GM23338 (cell line): ENCODE data around the gene WSCD1. TPM values are rescaled to one million over a fixed set of nuclear protein-coding genes. Genes with fewer than 3 reads are reported as not detected.

Experiments
- ATAC-seq: fragments of 200-7000 bp; cut with Tn5 transposase; 3 replicates; pipeline ENCODE4 v1.9.1; 2020
- DNase-seq: peaks from one replicate; pipeline ENCODE4 v3.0.0-alpha.2; 2015; ENCODE audit warnings: low spot score
- H2AFZ ChIP-seq: fragments of 200-600 bp; sonication (generic); 2 replicates; pipeline ENCODE4 v1.8.0; 2016; ENCODE audit warnings: antibody characterized with exemption, mild to moderate bottlenecking, moderate library complexity
- H3F3A ChIP-seq: fragments of 200-600 bp; sonication (generic); replicated peaks from 2 replicates; pipeline ENCODE4 v1.8.0; 2017; ENCODE audit warnings: antibody characterized with exemption, mixed run types, low read depth
- H3K27ac ChIP-seq: fragments of 200-600 bp; sonication (generic); 2 replicates; pipeline ENCODE4 v1.6.1; 2016; ENCODE audit warnings: low read depth
- H3K27me3 ChIP-seq: fragments of 200-600 bp; sonication (generic); 2 replicates; pipeline ENCODE4 v1.8.0; 2016; ENCODE audit warnings: mild to moderate bottlenecking, mixed run types, moderate library complexity; ENCODE audit not compliant: insufficient read depth
- H3K36me3 ChIP-seq: fragments of 200-600 bp; sonication (generic); 2 replicates; pipeline ENCODE4 v1.8.0; 2016; ENCODE audit warnings: mild to moderate bottlenecking; ENCODE audit not compliant: insufficient read depth
- H3K4me1 ChIP-seq: fragments of 200-600 bp; sonication (generic); 2 replicates; pipeline ENCODE4 v1.8.0; 2016; ENCODE audit warnings: mild to moderate bottlenecking, moderate library complexity; ENCODE audit not compliant: insufficient read depth
- H3K4me2 ChIP-seq: fragments of 200-600 bp; sonication (generic); 2 replicates; pipeline ENCODE4 v1.7.1; 2017; ENCODE audit warnings: mixed run types
- H3K4me3 ChIP-seq: fragments of 200-600 bp; sonication (generic); 2 replicates; pipeline ENCODE4 v1.6.1; 2016; ENCODE audit warnings: mixed run types
- H3K79me2 ChIP-seq: fragments of 200-600 bp; sonication (generic); replicated peaks from 2 replicates; pipeline ENCODE4 v1.8.0; 2017; ENCODE audit warnings: mild to moderate bottlenecking; ENCODE audit not compliant: insufficient read depth
- H3K9me2 ChIP-seq: fragments of 200-600 bp; sonication (generic); 2 replicates; pipeline ENCODE4 v1.8.0; 2017; ENCODE audit not compliant: insufficient read depth
- H4K20me1 ChIP-seq: fragments of 200-600 bp; sonication (generic); replicated peaks from 2 replicates; pipeline ENCODE4 v1.8.0; 2017; ENCODE audit warnings: mild to moderate bottlenecking; ENCODE audit not compliant: insufficient read depth
- H3K27ac Mint-ChIP-seq: 2 replicates; pipeline ENCODE4 v1.8.0; 2020; ENCODE audit warnings: inconsistent platforms, mild to moderate bottlenecking, moderate library complexity, mixed read lengths
- H3K27me3 Mint-ChIP-seq: 3 replicates; pipeline ENCODE4 v1.8.0; 2022; ENCODE audit warnings: low read depth, mild to moderate bottlenecking, moderate library complexity, mixed read lengths, inconsistent platforms; ENCODE audit not compliant: insufficient read depth, poor library complexity
- H3K36me3 Mint-ChIP-seq: 3 replicates; pipeline ENCODE4 v1.8.0; 2021; ENCODE audit warnings: low read depth, mild to moderate bottlenecking, inconsistent platforms, moderate library complexity, mixed read lengths
- H3K4me1 Mint-ChIP-seq: 3 replicates; pipeline ENCODE4 v1.8.0; 2020; ENCODE audit warnings: mild to moderate bottlenecking, inconsistent platforms, mixed read lengths
- H3K4me3 Mint-ChIP-seq: 3 replicates; pipeline ENCODE4 v1.8.0; 2021; ENCODE audit warnings: moderate library complexity, mild to moderate bottlenecking, inconsistent platforms, mixed read lengths
- H3K9me3 Mint-ChIP-seq: 3 replicates; pipeline ENCODE4 v1.8.0; 2020; ENCODE audit warnings: moderate library complexity, mild to moderate bottlenecking, inconsistent platforms, mixed read lengths
- CREB1 ChIP-seq: fragments of 250-450 bp; sonication (Bioruptor Pico); IDR thresholded peaks from 2 replicates; pipeline ENCODE4 v1.5.0; 2020; ENCODE audit warnings: low read depth, mild to moderate bottlenecking, moderate library complexity
- CTCF ChIP-seq, 2 experiments: fragments of 200-600 bp in 1 of 2; sonication (generic) in 1 of 2; conservative IDR thresholded peaks; 2 replicates each; pipeline versions ENCODE4 v1.5.1 to v1.6.1; 2016 to 2017; ENCODE audit warnings: antibody characterized with exemption in 2 of 2, low read depth in 2 of 2, mild to moderate bottlenecking in 2 of 2, moderate library complexity in 1 of 2
- EZH2 ChIP-seq: fragments of 200-600 bp; sonication (generic); IDR thresholded peaks from one replicate; pipeline ENCODE4 v1.8.0; 2017; ENCODE audit warnings: antibody characterized with exemption, mild to moderate bottlenecking, low read depth; ENCODE audit not compliant: unreplicated experiment
- EZH2phosphoT487 ChIP-seq: fragments of 200-600 bp; sonication (generic); IDR thresholded peaks from one replicate; pipeline ENCODE4 v1.8.1; 2018; ENCODE audit warnings: antibody characterized with exemption; ENCODE audit not compliant: unreplicated experiment
- JUNB ChIP-seq: IDR thresholded peaks from one replicate; pipeline ENCODE4 v1.6.1; 2016; ENCODE audit warnings: antibody characterized with exemption; ENCODE audit not compliant: unreplicated experiment
- NANOG ChIP-seq: IDR thresholded peaks from 2 replicates; pipeline ENCODE4 v1.6.1; 2016; ENCODE audit warnings: antibody characterized with exemption, borderline replicate concordance
- POLR2AphosphoS5 ChIP-seq: IDR thresholded peaks from 2 replicates; pipeline ENCODE4 v1.6.1; 2016; ENCODE audit warnings: antibody characterized with exemption, low read depth
- STAT1 ChIP-seq: IDR thresholded peaks from one replicate; pipeline ENCODE4 v1.6.1; 2016; ENCODE audit warnings: antibody characterized with exemption; ENCODE audit not compliant: unreplicated experiment
- ZNF114 ChIP-seq: fragments of 250-450 bp; sonication (Bioruptor Pico); IDR thresholded peaks from 2 replicates; pipeline ENCODE4 v1.5.0; 2020; ENCODE audit warnings: mild to moderate bottlenecking, moderate library complexity
- ZNF331 ChIP-seq: fragments of 250-450 bp; sonication (Bioruptor Pico); IDR thresholded peaks from 2 replicates; pipeline ENCODE4 v1.5.0; 2020; ENCODE audit warnings: low read depth, mild to moderate bottlenecking, moderate library complexity
- polyA plus RNA-seq: library from polyadenylated mRNA; unstranded; fragments of >200 nt; fragmentation: Nextera tagmentation; extraction: Ambion mirVana; gene quantifications from 2 replicates; pipeline ENCODE4 v1.2.1, GENCODE V29; 2016
- total RNA-seq: library from RNA; depleted of rRNA; stranded (reverse); fragments of >200 nt; shearing (Covaris generic); gene quantifications from 2 replicates; pipeline ENCODE4 v1.2.3, GENCODE V29; 2014
- TF ChIP-seq, protein P1 (sequence below): IDR thresholded peaks from 2 replicates; pipeline ENCODE4 v1.6.1; 2016; ENCODE audit warnings: antibody characterized with exemption
- TF ChIP-seq, protein P2 (sequence below): IDR thresholded peaks from one replicate; pipeline ENCODE4 v1.6.1; 2018; ENCODE audit warnings: antibody characterized with exemption; ENCODE audit not compliant: unreplicated experiment
- TF ChIP-seq, protein P3 (sequence below): fragments of 250-450 bp; sonication (Bioruptor Pico); IDR thresholded peaks from 2 replicates; pipeline ENCODE4 v1.5.0; 2020; ENCODE audit warnings: mild to moderate bottlenecking, moderate library complexity

The WSCD1 gene
- total and polyA plus RNA-seq, 2 experiments from 2014 or later, result 6.1 to 38.9 TPM

- Histone ChIP-seq H4K20me1 (peaks cover 4% of the 10 kb centered on the region; the same call in 1 of the 2 replicates), H3K79me2 (peaks cover 17% of the 10 kb centered on the region; the same call in 1 of the 2 replicates), H3K27me3 (no peaks in the 10 kb centered on the region), H3K36me3 (no peaks in the 10 kb centered on the region), H3K4me3 (no peak overlapping the region), H3K4me1 (no peaks in the 10 kb centered on the region), H3K27ac (no peak overlapping the region), H2AFZ (no peak overlapping the region), H3K4me2 (no peak overlapping the region), H3F3A (no peaks in the 10 kb centered on the region), H3K9me2 (no peaks in the 10 kb centered on the region)
- peak overlapping the region; percentile 9; the same call in 1 of the 2 replicates for H3K27ac Mint-ChIP-seq
- no peak for TF ChIP-seq POLR2AphosphoS5
- TF ChIP-seq EZH2phosphoT487, result no peak
- TF ChIP-seq JUNB, result no peak
- no peak for TF ChIP-seq STAT1
- no peak for TF ChIP-seq NANOG
- TF ChIP-seq, protein P1, sequence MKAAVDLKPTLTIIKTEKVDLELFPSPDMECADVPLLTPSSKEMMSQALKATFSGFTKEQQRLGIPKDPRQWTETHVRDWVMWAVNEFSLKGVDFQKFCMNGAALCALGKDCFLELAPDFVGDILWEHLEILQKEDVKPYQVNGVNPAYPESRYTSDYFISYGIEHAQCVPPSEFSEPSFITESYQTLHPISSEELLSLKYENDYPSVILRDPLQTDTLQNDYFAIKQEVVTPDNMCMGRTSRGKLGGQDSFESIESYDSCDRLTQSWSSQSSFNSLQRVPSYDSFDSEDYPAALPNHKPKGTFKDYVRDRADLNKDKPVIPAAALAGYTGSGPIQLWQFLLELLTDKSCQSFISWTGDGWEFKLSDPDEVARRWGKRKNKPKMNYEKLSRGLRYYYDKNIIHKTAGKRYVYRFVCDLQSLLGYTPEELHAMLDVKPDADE, result no peak
- TF ChIP-seq CTCF (conservative IDR thresholded peaks at IDR 0.05; ENCODE audit: low read depth in 2 of 2), result no peak
- TF ChIP-seq, protein P2, sequence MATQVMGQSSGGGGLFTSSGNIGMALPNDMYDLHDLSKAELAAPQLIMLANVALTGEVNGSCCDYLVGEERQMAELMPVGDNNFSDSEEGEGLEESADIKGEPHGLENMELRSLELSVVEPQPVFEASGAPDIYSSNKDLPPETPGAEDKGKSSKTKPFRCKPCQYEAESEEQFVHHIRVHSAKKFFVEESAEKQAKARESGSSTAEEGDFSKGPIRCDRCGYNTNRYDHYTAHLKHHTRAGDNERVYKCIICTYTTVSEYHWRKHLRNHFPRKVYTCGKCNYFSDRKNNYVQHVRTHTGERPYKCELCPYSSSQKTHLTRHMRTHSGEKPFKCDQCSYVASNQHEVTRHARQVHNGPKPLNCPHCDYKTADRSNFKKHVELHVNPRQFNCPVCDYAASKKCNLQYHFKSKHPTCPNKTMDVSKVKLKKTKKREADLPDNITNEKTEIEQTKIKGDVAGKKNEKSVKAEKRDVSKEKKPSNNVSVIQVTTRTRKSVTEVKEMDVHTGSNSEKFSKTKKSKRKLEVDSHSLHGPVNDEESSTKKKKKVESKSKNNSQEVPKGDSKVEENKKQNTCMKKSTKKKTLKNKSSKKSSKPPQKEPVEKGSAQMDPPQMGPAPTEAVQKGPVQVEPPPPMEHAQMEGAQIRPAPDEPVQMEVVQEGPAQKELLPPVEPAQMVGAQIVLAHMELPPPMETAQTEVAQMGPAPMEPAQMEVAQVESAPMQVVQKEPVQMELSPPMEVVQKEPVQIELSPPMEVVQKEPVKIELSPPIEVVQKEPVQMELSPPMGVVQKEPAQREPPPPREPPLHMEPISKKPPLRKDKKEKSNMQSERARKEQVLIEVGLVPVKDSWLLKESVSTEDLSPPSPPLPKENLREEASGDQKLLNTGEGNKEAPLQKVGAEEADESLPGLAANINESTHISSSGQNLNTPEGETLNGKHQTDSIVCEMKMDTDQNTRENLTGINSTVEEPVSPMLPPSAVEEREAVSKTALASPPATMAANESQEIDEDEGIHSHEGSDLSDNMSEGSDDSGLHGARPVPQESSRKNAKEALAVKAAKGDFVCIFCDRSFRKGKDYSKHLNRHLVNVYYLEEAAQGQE, result no peak
- no peak for TF ChIP-seq ZNF331 (CRISPR knock-in tag)
- TF ChIP-seq, protein P3, sequence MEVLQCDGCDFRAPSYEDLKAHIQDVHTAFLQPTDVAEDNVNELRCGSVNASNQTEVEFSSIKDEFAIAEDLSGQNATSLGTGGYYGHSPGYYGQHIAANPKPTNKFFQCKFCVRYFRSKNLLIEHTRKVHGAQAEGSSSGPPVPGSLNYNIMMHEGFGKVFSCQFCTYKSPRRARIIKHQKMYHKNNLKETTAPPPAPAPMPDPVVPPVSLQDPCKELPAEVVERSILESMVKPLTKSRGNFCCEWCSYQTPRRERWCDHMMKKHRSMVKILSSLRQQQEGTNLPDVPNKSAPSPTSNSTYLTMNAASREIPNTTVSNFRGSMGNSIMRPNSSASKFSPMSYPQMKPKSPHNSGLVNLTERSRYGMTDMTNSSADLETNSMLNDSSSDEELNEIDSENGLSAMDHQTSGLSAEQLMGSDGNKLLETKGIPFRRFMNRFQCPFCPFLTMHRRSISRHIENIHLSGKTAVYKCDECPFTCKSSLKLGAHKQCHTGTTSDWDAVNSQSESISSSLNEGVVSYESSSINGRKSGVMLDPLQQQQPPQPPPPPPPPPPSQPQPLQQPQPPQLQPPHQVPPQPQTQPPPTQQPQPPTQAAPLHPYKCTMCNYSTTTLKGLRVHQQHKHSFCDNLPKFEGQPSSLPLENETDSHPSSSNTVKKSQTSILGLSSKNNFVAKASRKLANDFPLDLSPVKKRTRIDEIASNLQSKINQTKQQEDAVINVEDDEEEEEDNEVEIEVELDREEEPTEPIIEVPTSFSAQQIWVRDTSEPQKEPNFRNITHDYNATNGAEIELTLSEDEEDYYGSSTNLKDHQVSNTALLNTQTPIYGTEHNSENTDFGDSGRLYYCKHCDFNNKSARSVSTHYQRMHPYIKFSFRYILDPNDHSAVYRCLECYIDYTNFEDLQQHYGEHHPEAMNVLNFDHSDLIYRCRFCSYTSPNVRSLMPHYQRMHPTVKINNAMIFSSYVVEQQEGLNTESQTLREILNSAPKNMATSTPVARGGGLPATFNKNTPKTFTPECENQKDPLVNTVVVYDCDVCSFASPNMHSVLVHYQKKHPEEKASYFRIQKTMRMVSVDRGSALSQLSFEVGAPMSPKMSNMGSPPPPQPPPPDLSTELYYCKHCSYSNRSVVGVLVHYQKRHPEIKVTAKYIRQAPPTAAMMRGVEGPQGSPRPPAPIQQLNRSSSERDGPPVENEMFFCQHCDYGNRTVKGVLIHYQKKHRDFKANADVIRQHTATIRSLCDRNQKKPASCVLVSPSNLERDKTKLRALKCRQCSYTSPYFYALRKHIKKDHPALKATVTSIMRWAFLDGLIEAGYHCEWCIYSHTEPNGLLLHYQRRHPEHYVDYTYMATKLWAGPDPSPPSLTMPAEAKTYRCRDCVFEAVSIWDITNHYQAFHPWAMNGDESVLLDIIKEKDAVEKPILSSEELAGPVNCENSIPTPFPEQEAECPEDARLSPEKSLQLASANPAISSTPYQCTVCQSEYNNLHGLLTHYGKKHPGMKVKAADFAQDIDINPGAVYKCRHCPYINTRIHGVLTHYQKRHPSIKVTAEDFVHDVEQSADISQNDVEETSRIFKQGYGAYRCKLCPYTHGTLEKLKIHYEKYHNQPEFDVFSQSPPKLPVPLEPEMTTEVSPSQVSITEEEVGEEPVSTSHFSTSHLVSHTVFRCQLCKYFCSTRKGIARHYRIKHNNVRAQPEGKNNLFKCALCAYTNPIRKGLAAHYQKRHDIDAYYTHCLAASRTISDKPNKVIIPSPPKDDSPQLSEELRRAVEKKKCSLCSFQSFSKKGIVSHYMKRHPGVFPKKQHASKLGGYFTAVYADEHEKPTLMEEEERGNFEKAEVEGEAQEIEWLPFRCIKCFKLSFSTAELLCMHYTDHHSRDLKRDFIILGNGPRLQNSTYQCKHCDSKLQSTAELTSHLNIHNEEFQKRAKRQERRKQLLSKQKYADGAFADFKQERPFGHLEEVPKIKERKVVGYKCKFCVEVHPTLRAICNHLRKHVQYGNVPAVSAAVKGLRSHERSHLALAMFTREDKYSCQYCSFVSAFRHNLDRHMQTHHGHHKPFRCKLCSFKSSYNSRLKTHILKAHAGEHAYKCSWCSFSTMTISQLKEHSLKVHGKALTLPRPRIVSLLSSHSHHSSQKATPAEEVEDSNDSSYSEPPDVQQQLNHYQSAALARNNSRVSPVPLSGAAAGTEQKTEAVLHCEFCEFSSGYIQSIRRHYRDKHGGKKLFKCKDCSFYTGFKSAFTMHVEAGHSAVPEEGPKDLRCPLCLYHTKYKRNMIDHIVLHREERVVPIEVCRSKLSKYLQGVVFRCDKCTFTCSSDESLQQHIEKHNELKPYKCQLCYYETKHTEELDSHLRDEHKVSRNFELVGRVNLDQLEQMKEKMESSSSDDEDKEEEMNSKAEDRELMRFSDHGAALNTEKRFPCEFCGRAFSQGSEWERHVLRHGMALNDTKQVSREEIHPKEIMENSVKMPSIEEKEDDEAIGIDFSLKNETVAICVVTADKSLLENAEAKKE (CRISPR knock-in tag), result no peak
- no peak for TF ChIP-seq CREB1 (CRISPR knock-in tag)
- TF ChIP-seq ZNF114 (CRISPR knock-in tag), result no peak
- no peak for TF ChIP-seq EZH2
- no peaks in the 10 kb centered on the region for H3K9me3 Mint-ChIP-seq
- H3K4me3 Mint-ChIP-seq, result no peak overlapping the region
- no peak for DNase-seq
- peaks cover 12% of the 10 kb centered on the region for H3K36me3 Mint-ChIP-seq
- peaks cover 4% of the 10 kb centered on the region for H3K27me3 Mint-ChIP-seq
- no peak for ATAC-seq
- H3K4me1 Mint-ChIP-seq, result peaks cover 40% of the 10 kb centered on the region
Measured at GRCh38 chr17:6077752-6078151, 7.6 kb downstream of the WSCD1 start.
